Testis (tissue), 3 donors: ENCODE data around the gene EXTL2. TPM values are rescaled to one million over a fixed set of nuclear protein-coding genes. Genes with fewer than 3 reads are reported as not detected.
"Not testable (repeated sequence)": the region's sequence is repeated elsewhere in the genome, so short reads cannot be mapped to it uniquely, and the experiment has no call there.

ENCODE experiments used
- DNase-seq: peaks from one replicate; pipeline ENCODE4 v3.0.0-alpha.2; 2019
- H3K27ac ChIP-seq, 2 donors: fragments of 200-600 bp; sonication (generic); one replicate each; pipeline ENCODE4 v1.5.1; 2019
- H3K27me3 ChIP-seq: fragments of 200-600 bp; sonication (generic); one replicate; pipeline ENCODE4 v1.5.1; 2019
- H3K36me3 ChIP-seq: fragments of 200-600 bp; sonication (generic); one replicate; pipeline ENCODE4 v1.5.1; 2017; ENCODE audit warnings: low read depth; ENCODE audit errors: missing control alignments
- H3K4me1 ChIP-seq: fragments of 200-600 bp; sonication (generic); one replicate; pipeline ENCODE4 v1.5.1; 2019
- H3K4me3 ChIP-seq, 2 donors: fragments of 200-600 bp; sonication (generic); one replicate each; pipeline ENCODE4 v1.5.1; 2017 to 2019
- H3K9me3 ChIP-seq: fragments of 200-600 bp; sonication (generic); one replicate; pipeline ENCODE4 v1.5.1; 2017
- CTCF ChIP-seq, 3 experiments: fragments of 450-650 bp in 2 of 3; fragments of 200-600 bp in 1 of 3; sonication (generic) in 1 of 3; IDR thresholded peaks; one replicate each; pipeline ENCODE4 v1.5.1; 2016 to 2019; ENCODE audit warnings: antibody characterized with exemption in 3 of 3, mild to moderate bottlenecking in 2 of 3, moderate library complexity in 1 of 3
- POLR2A ChIP-seq: fragments of 450-650 bp; IDR thresholded peaks from one replicate; pipeline ENCODE4 v1.6.1; 2017; ENCODE audit warnings: antibody characterized with exemption, mild to moderate bottlenecking, moderate library complexity
- WGBS, 2 donors: methylation state at CpG; one replicate each; pipeline ENCODE4 v1.1.5; 2018; 5-methylcytosine and 5-hydroxymethylcytosine counted together
- intact Hi-C: fragments of 100-400 bp; cut with DNase I; formaldehyde crosslinking; loops from one replicate; pipeline ENCODE4 v1.15.1; 2023; ENCODE audit warnings: low total_unique reads
- polyA plus RNA-seq: library from polyadenylated mRNA; stranded (reverse); fragments of 350-450 nt; fragmentation: Illumina TruSeq; extraction: RNeasy Lipid Tissue Mini Kit (QIAGEN cat#74804); gene quantifications from one replicate; pipeline ENCODE4 v1.2.3, GENCODE V29; 2014; ENCODE audit warnings: low read depth, low replicate concordance; ENCODE audit not compliant: insufficient read depth
- total RNA-seq, 2 donors: library from RNA; depleted of rRNA; stranded (reverse); fragments of >200 nt; gene quantifications; one replicate each; pipeline ENCODE4 v1.2.3, GENCODE V29; 2016

The EXTL2 gene
- total and polyA plus RNA-seq, 3 donors from 2014 or later: 12.8 to 16.9 (median 16.1) TPM

GRCh38 chr1:100834777-100835660, 59.6 kb downstream of the EXTL2 start:
- DNase-seq: no peak
- 69 to 79% methylated on average over 6 of the region's 6 CpGs for WGBS, 2 donors

DNA sequence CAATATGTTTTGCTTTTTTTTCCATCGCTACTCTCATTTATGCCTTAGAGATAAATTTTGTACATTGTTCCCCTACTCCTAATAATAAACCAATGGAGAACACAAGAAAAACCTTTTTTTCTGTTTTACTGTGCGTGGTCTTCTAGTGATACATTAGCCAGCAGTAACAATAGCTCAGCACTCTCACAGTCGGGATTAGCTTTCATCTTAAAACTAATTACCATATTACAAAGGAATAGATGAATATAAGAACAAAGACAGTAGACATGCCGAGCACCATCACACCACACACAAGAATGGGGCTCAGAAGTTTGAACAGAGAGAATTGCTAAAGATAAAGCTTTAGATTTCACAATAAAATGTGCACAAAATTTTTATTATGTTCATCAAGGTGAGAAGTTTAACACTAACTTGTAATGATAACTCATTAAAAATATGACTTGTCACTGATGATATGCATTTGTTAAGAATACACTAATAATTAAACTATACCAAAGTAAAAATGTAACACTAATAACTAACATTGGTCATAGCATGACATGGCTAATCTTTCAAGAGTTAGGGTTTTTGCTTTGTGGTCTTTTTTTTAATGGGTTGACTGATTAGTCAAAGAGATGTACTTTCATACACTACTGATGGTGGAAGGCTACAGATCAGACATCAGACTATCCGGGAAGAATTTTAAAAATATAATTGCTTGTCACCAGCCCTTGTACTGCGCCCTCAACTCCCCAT, 61.8 kb downstream of the EXTL2 start:
- DNase-seq: no peak
- no peak overlapping the region for H3K4me3 ChIP-seq
- H3K9me3 ChIP-seq: no peaks in the 10 kb centered on the region
- no peaks in the 10 kb centered on the region for H3K27me3 ChIP-seq
- no peaks in the 10 kb centered on the region for H3K4me1 ChIP-seq
- TF ChIP-seq POLR2A: no peak
- TF ChIP-seq CTCF (IDR thresholded peaks at IDR 0.05): no peak
- H3K27ac ChIP-seq: no peak overlapping the region
- WGBS, 2 donors: 88 to 91% methylated on average over 6 of the region's 6 CpGs
- no peaks in the 10 kb centered on the region for H3K36me3 ChIP-seq
- intact Hi-C loops: no loop called here

More at GRCh38 chr1:100834777-100835660, 59.6 kb downstream of the EXTL2 start:
- H3K36me3 ChIP-seq: no peaks in the 10 kb centered on the region
- H3K4me1 ChIP-seq: no peaks in the 10 kb centered on the region
- H3K4me3 ChIP-seq: no peak overlapping the region
- no peak overlapping the region for H3K27ac ChIP-seq
- no peaks in the 10 kb centered on the region for H3K9me3 ChIP-seq
- intact Hi-C loops: no loop called here
- no peaks in the 10 kb centered on the region for H3K27me3 ChIP-seq
- TF ChIP-seq CTCF (IDR thresholded peaks at IDR 0.05) (no peak), POLR2A (no peak)

GRCh38 chr1:100825666-100826065, 69.0 kb downstream of the EXTL2 start:
- H3K27ac ChIP-seq, H3K36me3 ChIP-seq, H3K27me3 ChIP-seq, H3K4me1 ChIP-seq, intact Hi-C loops, H3K9me3 ChIP-seq, H3K4me3 ChIP-seq, DNase-seq: not testable (repeated sequence)
- 91 to 95% methylated on average over 2 of the region's 2 CpGs for WGBS, 2 donors

Other genes with a start within 250 kb of the EXTL2 start
- 1 to 10 TPM; 4.1 to 8.6 TPM for gene VCAM1, start 175.1 kb downstream of the EXTL2 start, total RNA-seq
- 11.7 TPM for gene VCAM1, start 175.1 kb downstream of the EXTL2 start, polyA plus RNA-seq
- 10 to 100 TPM; 14.1 to 14.7 TPM for gene SLC30A7, start 1.2 kb upstream of the EXTL2 start, total RNA-seq
- 7.1 TPM for gene SLC30A7, start 1.2 kb upstream of the EXTL2 start, polyA plus RNA-seq
- 10 to 100 TPM; 18.2 to 26.9 TPM for gene DPH5, start 130.9 kb upstream of the EXTL2 start, total RNA-seq
- 25.2 TPM for gene DPH5, start 130.9 kb upstream of the EXTL2 start, polyA plus RNA-seq